ELF-1 (cell line): ENCODE results near the gene HUWE1.
A peak's percentile ranks its signal among the peaks of the same experiment; 100 is the strongest.
"Not testable (repeated sequence)": the region's sequence is repeated elsewhere in the genome, so short reads cannot be mapped to it uniquely, and the experiment has no call there.

Source experiments
- DNase-seq: peaks from one replicate; pipeline ENCODE4 v3.0.0-alpha.2; 2016; ENCODE audit warnings: low read depth, low spot score

HUWE1 gene, protein sequence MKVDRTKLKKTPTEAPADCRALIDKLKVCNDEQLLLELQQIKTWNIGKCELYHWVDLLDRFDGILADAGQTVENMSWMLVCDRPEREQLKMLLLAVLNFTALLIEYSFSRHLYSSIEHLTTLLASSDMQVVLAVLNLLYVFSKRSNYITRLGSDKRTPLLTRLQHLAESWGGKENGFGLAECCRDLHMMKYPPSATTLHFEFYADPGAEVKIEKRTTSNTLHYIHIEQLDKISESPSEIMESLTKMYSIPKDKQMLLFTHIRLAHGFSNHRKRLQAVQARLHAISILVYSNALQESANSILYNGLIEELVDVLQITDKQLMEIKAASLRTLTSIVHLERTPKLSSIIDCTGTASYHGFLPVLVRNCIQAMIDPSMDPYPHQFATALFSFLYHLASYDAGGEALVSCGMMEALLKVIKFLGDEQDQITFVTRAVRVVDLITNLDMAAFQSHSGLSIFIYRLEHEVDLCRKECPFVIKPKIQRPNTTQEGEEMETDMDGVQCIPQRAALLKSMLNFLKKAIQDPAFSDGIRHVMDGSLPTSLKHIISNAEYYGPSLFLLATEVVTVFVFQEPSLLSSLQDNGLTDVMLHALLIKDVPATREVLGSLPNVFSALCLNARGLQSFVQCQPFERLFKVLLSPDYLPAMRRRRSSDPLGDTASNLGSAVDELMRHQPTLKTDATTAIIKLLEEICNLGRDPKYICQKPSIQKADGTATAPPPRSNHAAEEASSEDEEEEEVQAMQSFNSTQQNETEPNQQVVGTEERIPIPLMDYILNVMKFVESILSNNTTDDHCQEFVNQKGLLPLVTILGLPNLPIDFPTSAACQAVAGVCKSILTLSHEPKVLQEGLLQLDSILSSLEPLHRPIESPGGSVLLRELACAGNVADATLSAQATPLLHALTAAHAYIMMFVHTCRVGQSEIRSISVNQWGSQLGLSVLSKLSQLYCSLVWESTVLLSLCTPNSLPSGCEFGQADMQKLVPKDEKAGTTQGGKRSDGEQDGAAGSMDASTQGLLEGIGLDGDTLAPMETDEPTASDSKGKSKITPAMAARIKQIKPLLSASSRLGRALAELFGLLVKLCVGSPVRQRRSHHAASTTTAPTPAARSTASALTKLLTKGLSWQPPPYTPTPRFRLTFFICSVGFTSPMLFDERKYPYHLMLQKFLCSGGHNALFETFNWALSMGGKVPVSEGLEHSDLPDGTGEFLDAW (N-terminal part only)

DNA sequence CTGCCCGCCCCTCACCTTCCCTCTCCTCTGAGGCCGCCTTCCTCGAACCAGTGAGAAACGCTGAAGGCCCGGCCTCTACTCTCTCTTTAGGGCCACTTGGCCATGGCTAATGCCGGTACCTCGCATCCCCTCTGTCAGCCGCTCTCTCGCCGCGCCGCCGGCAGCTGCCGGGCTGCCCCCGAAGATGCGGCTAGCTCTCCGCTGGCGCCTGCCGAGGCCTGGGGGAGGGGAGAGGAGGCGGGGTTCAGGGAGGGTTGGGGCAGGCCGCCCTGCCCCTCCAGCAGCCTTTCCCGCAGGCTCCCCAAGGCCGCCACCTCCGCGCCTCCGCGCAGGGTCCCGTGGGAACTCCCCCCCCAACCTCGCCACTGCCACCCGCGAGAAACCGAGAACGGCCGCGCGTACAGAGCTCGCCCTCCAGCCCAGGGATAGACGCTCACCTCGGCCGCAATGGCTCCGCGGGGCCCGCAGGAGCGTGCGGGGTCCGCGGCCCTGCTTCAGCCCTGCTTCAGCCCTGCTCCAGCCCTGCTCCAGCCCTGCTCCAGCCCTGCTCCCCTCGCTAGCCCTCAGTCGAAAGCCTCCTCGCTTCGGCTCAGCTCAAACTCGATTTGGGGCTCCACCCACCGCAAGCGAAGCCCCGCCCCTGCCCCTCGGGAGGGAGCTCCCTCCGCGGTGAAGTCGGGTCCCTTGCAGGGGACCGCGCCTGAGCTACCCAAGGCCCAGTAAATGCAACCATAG is at the start of gene HUWE1:
HUWE1 (minus strand) TSS at position 569 of the 735 bp plus-strand sequence. CDS start 32,612 bp downstream, outside the sequence.
- peak; percentile 95 for DNase-seq

DNA sequence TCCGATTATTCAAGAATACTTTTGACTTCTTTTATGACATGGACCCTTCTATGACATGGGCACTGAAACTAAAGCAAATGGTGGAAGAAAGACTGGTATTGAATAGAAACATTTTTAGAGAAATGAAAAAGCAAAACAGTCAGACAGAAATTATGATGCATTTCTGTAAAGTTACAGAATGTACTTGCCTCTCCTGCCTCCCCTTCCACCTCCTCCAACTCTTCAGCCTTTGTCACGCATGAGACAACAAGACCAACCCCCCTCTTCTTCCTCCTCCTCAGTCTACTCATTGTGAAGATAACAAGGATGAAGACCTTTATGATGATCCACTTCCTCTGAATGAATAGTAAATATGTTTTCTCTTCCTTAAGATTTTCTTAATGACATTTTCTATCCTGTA is 46.3 kb upstream of the HUWE1 start:
- no peak for DNase-seq

DNA sequence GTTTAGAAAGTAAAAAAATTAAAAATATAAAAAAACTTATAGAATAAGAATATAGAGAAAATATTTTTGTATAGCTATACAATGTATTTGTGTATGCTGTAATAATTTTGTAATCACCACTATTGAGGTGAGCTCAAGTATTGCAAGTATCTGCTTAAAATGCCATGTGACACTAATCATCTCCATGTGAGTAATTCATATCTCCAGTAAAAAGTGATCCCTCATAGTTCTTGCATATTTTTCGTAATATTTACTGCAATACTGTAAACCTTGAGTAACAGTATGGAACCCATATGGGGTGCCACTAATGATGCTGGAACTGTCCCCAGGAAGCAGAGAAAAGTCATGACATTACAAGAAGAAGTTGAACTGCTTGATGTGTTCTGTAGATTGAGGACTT is 43.2 kb upstream of the HUWE1 start:
- DNase-seq: no peak

DNA sequence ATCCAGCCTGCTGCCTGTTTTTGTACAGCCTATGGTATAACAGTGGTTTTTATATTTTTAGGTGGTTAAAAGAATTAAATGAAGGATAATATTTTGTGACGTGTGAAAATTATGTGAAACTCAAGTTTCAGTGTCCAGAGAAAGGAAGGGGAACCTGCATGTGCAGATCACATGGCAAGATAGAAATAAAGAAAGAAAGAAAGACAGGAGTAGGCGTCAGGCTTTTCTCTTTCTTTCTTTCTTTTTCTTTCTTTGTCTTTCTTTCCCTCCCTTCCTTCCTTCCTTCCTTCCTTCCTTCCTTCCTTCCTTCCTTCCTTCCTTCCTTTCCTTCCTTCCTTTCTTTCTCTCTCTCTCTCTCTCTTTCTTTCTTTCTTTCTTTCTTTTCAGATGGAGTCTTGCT is 42.0 kb upstream of the HUWE1 start:
- no peak for DNase-seq

DNA sequence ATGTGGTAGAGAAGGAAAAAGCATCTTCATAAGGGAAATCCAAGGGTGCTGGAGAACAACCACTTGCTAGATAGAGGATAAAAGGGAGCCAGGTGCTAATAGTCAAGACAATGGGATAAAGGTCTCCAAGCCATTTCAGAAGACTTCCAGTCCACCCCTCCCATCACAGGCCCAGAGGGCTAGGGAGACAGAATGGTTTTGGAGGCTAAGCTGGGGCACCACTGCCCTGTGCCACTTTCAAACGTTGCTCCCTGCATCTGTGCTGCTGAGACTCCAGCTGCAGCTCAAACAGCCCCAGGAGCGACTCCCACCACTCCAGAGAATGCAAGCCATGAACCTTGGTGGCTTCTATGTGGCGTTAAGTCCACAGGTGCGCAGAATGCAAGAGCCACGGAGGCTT is 38.4 kb upstream of the HUWE1 start:
- DNase-seq: no peak

DNA sequence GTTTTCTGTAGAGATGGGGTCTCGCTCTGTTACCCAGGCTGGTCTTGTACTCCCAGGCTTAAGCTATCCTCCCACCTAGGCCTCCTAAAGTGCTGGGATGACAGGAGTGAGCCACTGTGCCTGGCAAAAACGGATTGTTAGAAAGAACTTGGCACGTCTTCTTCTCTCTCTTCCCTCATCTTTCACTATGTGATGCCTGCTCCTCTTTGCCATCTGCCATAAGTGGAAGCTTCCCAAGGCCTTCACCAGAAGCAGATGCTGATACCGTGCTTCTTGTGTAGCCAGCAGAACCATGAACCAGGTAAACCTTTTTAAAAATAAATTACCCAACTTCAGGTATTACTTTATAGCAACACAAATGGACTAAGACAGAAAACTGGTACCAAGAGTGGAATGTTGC is 36.9 kb upstream of the HUWE1 start:
- DNase-seq: no peak

DNA sequence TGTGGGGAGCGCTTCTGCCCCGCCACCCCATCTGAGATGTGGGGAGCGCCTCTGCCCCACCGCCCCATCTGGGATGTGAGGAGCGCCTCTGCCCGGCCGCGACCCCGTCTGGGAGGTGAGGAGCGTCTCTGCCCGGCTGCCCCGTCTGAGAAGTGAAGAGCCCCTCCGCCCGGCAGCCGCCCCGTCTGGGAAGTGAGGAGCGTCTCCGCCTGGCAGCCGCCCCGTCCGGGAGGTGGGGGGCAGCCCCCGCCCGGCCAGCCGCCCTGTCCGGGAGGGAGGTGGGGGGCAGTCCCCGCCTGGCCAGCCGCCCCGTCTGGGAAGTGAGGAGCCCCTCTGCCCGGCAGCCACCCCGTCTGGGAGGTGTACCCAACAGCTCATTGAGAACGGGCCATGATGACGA is 35.1 kb upstream of the HUWE1 start:
- DNase-seq: not testable (repeated sequence)

DNA sequence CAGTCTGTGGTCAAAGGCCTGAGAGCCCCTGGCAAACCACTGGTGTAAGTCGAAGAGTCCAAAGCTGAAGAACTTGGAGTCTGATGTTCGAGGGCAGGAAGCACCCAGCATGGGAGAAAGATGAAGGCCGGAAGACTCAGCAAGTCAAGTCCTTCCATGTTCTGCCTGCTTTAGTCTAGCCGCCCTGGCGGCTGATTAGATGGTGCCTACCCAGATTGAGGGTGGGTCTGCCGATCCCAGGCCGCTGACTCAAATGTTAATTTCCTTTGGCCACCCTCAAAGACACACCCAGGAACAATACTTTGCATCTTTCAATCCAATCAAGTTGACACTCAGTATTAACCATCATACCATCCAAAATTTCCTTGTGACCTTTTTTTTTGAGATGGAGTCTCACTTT is 33.1 kb upstream of the HUWE1 start:
- DNase-seq: not testable (repeated sequence)

DNA sequence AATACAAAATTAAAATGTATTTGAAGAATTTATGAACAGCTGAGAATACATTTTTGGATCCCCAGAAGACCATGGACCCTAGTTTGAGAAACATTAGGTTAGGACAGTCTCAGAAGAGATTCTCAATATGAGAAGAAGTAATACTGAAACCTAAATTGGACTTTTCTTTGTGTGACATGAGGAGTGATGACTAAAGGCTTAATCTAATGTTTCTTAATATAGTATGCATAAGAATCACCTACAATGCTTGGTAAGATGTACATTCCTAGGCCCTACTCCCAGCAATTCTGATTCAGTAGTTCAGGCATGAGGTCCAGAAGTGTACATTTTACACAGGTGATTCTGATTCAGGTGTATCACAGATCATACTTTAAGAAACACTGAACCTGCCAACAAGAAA is 31.6 kb upstream of the HUWE1 start:
- DNase-seq: no peak

DNA sequence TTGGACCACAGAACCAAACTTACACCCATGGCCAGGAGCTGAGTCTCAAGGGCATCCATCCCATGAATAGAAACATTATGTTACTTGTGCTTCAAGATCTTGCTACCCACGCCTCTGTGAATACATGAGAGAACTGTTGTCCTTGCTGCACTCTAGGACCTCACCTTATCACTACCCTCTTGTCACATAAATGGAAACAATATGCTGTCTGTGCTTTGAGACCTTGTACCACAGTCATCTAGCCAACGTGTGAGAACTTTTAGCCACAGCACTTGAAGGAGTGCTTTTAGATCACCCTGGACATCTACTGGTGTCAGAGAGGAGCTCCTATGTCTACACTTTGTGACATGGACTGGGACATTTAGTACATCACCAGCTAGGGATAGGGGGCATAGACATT is 30.7 kb upstream of the HUWE1 start:
- DNase-seq: no peak

DNA sequence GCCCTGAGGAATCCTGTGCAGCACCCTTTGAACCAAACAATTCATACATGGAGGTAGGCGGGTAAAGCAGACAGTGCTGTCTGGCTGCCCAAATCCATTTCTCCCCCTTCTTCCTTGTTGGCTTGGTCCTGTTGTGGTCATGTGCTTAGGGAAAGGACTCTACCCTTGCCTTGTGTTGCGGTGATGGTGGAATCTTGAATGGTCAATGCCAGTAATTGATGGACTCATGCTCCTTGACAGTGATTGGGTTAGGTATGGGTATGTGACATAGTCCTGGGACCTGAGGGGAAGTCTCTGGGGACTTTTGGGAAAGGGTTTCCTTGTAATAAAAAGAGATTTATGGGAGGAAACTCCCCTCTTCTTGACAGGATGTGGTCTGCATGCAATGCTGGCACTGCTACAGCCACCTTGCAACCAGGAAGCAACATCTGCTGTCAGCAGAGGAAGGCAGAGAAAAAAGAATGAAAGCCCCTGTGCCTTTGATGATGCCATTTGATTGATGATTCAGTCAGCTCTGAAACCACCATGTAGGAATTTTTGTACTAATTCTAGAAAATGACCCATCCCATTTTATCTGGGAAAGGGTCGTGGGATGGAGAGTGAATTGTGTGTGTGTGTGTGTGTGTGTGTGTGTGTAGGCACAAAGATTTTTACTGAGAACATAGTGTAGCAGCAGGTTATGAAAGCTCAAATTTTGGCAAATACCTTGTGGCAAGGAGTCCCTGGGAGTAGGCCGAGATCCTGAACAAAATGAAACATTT is 30.0 kb upstream of the HUWE1 start:
- DNase-seq: no peak

DNA sequence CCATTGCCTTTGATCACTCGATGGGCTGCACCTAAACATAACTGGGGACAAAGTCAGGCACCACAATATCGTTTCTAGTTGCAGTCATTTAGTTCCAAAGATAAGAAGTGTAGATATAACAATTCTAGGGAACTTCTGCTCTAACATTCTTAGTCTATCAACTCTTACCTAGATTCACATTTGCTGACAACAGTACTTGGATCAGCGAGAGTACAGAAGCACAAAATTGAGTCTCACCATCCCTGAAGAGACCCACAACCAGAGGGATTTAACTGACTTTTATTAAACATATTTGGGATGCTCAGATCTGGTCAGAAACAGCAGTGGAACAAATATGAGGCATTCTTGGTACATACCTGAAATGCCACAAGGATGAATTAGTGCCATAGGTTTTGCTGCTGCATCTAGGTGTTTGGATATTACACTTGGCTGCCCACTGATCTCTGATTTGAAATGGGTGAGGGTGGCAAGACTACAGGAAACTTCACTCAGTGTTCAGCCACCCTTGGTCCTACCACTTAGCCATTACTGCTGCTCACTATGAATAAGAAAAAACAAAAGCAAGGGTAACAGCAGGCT is 28.9 kb upstream of the HUWE1 start:
- no peak for DNase-seq

DNA sequence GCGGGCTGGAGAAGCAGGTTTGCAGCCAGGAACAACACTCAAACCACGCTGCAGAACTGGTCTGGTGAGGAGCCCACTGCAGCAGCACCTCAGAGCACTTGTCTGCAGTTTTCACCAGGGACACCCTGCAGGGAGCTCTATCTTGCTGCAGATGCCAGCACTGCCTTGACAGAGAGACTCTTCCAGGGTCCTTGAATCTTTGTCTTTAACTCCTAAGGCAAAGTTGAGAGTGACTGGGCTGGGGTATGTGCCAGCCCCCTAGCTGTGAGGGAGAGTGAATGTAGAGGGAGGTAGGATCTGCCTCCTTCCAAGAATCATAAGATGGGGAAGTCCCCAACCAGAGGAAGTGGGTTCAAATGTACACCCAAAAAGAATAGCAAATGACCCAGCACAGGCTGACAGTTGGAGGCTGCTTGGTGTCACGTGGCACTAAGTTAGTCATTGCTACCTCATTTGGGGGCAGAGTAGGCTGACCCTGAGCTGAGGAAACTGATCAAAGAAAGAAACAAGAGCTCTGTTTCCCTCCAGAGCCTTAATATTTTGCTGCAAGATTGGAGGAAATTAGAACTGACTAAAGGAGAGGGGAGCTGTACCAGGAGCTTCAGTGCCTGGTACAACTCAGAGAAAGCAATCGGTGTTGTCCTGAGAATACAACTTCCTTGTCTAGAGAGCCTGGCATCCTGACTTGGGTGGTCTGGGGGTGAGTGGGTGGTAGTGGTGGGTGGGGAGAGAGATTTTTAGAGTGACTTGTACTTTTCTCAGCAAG is 28.2 kb upstream of the HUWE1 start:
- DNase-seq: peak; percentile 78

DNA sequence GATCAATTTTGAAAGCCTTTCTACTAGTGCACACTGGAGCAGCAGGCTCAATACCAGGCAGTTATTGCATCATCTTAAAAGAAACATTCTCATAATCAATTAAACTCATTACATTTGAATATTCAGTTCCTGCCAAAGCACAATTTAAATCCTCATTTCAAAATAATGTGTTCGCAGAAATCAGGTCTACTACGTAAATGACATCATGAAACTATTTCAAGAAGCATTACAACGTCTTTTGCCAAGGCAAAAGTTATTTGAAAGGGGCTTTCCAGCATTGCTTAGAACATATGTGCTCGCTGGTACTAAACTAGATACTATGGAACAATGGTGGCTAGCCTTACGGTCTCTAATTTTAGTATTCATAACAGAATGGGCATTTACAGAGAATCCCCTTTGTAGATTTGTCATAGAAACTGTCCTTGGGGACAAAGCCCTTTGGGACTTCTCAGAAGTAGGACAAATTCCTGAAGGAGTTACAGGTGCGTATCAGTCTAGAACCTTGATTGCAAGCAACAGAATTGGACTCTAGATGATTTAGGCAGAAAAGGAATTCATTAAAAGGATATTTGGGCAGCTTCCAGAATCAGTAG is 27.6 kb upstream of the HUWE1 start:
- DNase-seq: no peak

DNA sequence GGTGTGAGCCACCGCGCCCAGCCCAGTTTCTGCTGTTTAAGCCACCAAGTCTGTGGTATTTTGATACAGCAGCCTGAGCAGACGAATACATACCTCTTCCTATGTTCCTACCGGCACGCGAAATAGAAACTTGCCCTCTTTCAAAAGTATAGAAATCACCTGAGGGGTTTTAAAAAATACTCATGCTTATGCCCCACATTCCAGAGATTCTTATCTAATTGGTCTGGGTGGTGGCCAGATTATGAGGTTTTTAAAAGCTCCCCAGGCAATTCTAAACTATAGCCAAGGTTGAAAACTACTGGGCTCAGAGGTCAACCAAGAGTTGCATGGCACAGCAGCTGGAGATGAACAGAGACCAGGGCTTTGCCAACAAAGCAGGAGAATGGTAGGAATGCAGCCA is 24.9 kb upstream of the HUWE1 start:
- DNase-seq: peak; percentile 33

DNA sequence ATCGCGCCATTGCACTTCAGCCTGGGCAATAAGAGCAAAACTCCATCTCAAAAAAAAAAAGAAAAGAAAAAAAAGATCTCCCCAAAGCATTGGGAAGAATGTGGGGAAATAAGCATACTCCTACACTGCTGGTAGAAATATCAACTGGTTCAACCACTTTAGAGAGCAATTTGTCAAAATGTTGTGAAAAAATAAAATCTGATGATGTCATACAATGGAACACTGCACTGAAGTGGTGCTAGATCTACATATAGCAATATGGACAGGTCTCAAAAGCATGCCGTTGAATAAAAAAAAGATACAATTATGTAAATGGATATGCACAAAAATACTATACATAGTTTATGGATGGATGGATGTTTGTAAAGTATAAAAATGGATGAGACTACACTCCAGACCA is 18.3 kb upstream of the HUWE1 start:
- no peak for DNase-seq

DNA sequence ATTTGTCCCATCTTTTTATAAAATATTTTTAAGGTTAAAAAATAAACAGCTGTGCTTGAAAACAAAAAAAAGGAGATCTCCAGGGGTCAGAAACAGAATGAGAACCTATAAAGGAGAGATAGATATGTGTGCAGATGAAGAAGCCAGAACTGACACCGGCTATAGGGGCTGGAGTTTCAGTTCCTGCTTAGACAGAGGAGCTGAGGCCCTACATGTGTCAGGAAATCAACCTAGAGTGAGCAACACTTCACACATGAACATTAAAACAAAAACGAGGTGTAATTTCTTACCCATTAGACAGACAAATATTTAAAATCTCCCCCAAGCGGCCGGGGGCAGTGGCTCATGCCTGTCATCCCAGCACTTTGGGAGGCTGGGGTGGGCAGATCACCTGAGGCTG is 17.8 kb upstream of the HUWE1 start:
- DNase-seq: no peak

DNA sequence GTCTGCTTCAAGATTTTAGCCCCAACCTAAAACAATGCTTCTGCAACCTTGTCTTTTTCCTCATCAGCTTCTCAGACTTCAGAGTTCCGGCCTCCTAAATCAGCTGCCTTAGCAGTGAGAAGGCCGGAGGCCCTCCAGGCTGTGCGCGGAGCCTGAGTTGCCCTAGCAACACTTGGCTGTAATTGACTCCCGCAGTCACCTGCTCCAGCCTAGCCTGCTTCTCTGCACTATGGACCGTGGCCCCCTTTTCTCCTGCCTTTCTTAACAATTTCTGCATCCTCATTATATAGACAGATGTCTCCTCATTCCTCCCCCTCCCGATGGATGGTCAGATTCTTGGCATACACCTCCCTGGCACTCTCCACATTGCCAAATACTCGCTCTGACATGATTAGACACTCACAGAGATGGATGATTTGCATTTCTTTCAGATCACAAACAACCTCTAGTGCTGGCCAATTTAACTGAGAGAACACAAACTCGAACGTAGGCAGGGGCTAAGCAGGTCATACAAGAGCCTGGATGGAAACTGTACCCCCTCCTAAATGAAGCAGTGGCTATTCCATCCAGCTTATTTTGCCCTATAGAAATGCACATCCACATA is 9.5 kb upstream of the HUWE1 start:
- DNase-seq: peak; percentile 59

DNA sequence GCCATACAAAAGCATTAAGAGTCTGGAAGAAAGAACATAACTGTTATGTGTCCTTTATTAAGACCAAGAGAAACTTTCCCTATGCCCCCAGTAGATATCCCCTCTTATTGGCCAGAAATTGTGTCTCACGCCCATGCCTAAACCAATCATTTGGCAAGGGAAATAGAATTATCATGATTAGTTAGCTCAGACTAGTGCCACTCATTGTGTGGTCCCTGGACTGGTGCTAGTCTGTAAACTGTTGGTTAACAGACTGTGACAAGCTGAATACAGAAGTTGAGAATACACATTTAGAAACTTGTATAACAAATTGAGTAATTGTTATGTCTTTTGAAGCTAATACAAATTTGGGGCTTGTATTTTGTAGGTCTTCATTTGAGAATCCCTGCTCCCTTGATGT is 8.1 kb upstream of the HUWE1 start:
- DNase-seq: no peak
